Hepatocyte (in vitro differentiated cells): ENCODE data around the gene DACT1.

Experiments used
- CTCF ChIP-seq: fragments of 200-600 bp; sonication (generic); IDR thresholded peaks from 2 replicates; pipeline ENCODE4 v1.5.1; 2016; ENCODE audit warnings: antibody characterized with exemption, mild to moderate bottlenecking; ENCODE audit not compliant: poor library complexity
- EZH2 ChIP-seq: fragments of 200-600 bp; sonication (generic); IDR thresholded peaks from 2 replicates; pipeline ENCODE4 v1.6.1; 2016; ENCODE audit warnings: antibody characterized with exemption, mild to moderate bottlenecking, borderline replicate concordance
- EZH2phosphoT487 ChIP-seq: fragments of 200-600 bp; sonication (generic); IDR thresholded peaks from one replicate; pipeline ENCODE4 v1.6.1; 2018; ENCODE audit warnings: antibody characterized with exemption, mild to moderate bottlenecking, low read depth, moderate library complexity; ENCODE audit not compliant: unreplicated experiment, severe bottlenecking

- TF ChIP-seq CTCF, result no peak
- no peak for TF ChIP-seq EZH2
- no peak for TF ChIP-seq EZH2phosphoT487
These were observed 31.2 kb downstream of the DACT1 start for GRCh38 chr14:58668848-58669480.
